Activated naive CD8-positive, alpha-beta T cell (primary cell): ENCODE results near the gene UACA.

Experiments
- H3K27ac Mint-ChIP-seq: one replicate; pipeline ENCODE4 v1.8.0; 2021; ENCODE audit warnings: mixed read lengths
- H3K27me3 Mint-ChIP-seq: one replicate; pipeline ENCODE4 v1.8.0; 2021; ENCODE audit warnings: mixed read lengths
- H3K36me3 Mint-ChIP-seq: one replicate; pipeline ENCODE4 v1.8.0; 2021; ENCODE audit warnings: mixed read lengths
- H3K4me1 Mint-ChIP-seq: one replicate; pipeline ENCODE4 v1.8.0; 2021; ENCODE audit warnings: low read depth, mixed read lengths
- H3K4me3 Mint-ChIP-seq: one replicate; pipeline ENCODE4 v1.8.0; 2021; ENCODE audit warnings: mild to moderate bottlenecking, mixed read lengths
- H3K9me3 Mint-ChIP-seq: one replicate; pipeline ENCODE4 v1.8.0; 2021; ENCODE audit warnings: low read depth, mixed read lengths

UACA gene

DNA sequence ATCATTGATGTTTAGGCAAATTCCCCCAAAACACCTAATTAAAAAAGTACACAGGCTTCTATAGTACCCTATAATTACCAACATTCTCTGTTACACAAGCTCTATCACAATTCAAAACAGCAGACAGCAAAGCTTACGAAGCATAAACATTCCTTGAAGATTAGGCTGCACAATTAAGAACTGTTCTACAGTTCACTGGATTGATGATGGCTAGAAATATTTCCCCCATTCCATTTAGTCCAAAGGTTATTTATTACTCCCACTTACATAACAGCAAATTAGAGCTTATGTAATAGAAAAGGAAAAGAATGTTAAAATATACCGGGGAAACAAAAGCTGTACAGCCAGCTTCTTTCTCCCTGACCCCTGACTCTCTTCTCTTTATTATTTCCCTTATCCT is 49.3 kb downstream of the UACA start:
- H3K27me3 Mint-ChIP-seq, result peaks cover 8% of the 10 kb centered on the region
- H3K36me3 Mint-ChIP-seq, result no peaks in the 10 kb centered on the region
- H3K4me1 Mint-ChIP-seq, result no peaks in the 10 kb centered on the region

DNA sequence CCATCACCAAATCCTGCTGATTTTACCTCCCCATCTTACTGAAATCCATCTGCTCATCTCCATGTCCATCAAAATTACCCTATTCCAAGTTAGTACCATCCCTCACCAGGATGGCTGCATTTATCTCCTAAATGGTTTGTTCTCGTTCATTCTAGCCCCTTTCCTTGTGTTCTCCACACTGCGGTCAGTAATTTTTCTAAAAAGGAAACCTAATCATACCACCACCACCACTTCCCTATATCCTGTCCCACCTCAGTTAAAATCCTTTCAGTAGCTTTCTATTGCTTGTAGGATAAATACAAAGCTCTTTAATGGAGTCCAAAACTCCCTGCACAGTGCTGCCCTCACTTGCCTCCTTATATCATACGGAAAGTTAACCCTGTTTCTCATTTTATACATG is 51.1 kb downstream of the UACA start:
- Mint-ChIP-seq H3K4me3 (no peak overlapping the region), H3K27me3 (peaks cover 8% of the 10 kb centered on the region), H3K27ac (no peak overlapping the region)

More for the DNA sequence above, 49.3 kb downstream of the UACA start:
- Mint-ChIP-seq H3K9me3 (no peaks in the 10 kb centered on the region), H3K27ac (no peak overlapping the region), H3K4me3 (no peak overlapping the region)

DNA sequence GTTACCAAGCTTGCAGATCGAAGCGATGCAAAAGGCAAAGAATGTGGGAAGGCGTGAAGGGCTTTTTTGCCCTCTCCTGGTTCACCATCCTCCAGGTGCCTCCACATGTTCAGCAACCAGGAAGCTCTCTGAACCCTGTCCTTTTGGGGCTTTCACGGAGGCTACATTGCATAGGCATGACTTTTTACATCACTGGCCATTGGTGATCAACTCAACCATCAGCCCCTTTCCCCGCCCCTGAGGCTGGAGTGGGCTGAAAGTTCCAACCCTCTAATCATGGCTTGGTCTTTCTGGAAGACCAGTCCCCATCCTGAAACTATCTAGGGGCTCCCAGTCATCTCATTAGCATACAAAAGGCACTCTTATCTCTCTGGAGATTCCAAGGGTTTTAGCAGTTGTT is 52.6 kb downstream of the UACA start:
- Mint-ChIP-seq H3K9me3 (no peaks in the 10 kb centered on the region), H3K27me3 (peaks cover 13% of the 10 kb centered on the region), H3K4me1 (no peaks in the 10 kb centered on the region), H3K4me3 (no peak overlapping the region), H3K36me3 (peaks cover 2% of the 10 kb centered on the region), H3K27ac (no peak overlapping the region)

More for the DNA sequence above, 51.1 kb downstream of the UACA start:
- Mint-ChIP-seq H3K9me3 (no peaks in the 10 kb centered on the region), H3K4me1 (no peaks in the 10 kb centered on the region), H3K36me3 (peaks cover 2% of the 10 kb centered on the region)

- Mint-ChIP-seq H3K27me3 (peaks cover 15% of the 10 kb centered on the region), H3K4me3 (no peak overlapping the region), H3K36me3 (peaks cover 2% of the 10 kb centered on the region), H3K27ac (no peak overlapping the region), H3K9me3 (no peaks in the 10 kb centered on the region), H3K4me1 (no peaks in the 10 kb centered on the region)
Observed at GRCh38 chr15:70708839-70709238, 54.5 kb downstream of the UACA start.

DNA sequence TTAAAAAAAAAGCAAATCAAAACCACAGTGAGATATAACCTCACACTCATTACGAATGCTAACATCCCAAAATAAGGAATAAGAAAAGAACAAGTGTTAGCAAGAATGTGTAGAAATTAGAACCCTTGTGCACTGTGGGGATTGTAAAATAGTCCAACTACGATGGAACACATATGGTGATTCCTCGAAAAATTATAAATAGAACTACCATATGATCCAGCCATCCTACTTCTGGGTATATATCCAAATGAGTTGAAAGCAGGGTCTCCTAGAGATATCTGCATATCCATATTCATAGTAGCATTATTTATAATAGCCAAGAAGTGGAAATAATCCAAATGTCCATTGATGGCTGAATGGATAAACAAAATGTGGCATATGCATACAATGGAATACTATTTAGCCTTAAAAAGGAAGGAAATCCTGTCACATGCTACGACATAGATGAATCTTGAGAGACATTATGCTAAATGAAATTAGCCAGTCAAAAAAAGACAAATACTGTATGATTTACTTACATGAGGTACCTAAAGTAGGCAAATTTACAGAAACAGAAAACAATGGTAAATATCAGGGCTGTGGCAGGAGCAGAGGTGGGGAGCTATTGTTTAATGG is 55.6 kb downstream of the UACA start:
- Mint-ChIP-seq H3K4me1 (no peaks in the 10 kb centered on the region), H3K4me3 (no peak overlapping the region), H3K27ac (no peak overlapping the region), H3K27me3 (peaks cover 14% of the 10 kb centered on the region), H3K36me3 (peaks cover 2% of the 10 kb centered on the region), H3K9me3 (no peaks in the 10 kb centered on the region)

DNA sequence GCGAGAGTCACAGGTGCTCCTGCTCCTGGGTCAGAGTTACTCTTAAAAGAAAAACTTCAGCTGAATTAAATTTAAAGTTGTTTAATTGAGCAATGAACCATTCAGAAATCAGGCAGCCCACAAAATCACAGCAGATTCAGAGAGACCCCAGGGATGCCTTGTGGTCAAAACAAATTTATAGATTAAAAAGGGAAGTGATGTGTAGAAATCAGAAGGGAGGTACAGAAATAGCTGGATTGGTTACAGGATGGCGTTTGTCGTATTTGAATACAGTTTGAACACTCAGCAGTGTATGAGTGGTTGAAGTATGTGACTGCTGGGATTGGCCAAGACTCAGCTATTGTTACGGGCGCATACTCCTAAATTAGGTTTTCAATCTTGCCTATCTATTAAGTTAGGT is 58.6 kb downstream of the UACA start:
- H3K27me3 Mint-ChIP-seq, result peaks cover 13% of the 10 kb centered on the region
- H3K4me3 Mint-ChIP-seq, result no peak overlapping the region
- H3K9me3 Mint-ChIP-seq, result no peaks in the 10 kb centered on the region
- H3K36me3 Mint-ChIP-seq, result peaks cover 2% of the 10 kb centered on the region
- H3K4me1 Mint-ChIP-seq, result no peaks in the 10 kb centered on the region
- no peak overlapping the region for H3K27ac Mint-ChIP-seq

DNA sequence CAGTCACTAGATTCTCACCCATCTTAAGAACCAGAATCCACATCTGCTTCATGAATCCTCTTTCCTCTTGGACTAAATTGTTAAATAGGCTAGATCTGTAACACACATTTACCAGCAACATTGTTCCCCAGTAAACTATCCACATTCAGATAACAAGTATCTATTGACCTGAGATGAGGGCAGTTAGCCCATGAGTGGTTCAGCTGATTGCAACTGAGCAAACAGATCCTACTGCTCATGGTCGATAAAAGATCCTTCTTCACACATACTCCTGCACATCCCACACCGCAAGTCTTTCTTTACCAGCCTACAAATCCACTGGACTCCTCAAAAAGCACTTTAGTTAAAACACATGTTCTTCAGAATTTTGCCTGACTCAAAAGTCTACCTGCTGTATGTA is 59.2 kb downstream of the UACA start:
- no peaks in the 10 kb centered on the region for H3K9me3 Mint-ChIP-seq
- H3K27me3 Mint-ChIP-seq, result peaks cover 14% of the 10 kb centered on the region

GRCh38 chr15:70703096-70703878 is 60.1 kb downstream of the UACA start:
- H3K36me3 Mint-ChIP-seq, result peaks cover 2% of the 10 kb centered on the region
- H3K9me3 Mint-ChIP-seq, result no peaks in the 10 kb centered on the region
- H3K27ac Mint-ChIP-seq, result no peak overlapping the region
- peaks cover 14% of the 10 kb centered on the region for H3K27me3 Mint-ChIP-seq
- H3K4me3 Mint-ChIP-seq, result no peak overlapping the region
- no peaks in the 10 kb centered on the region for H3K4me1 Mint-ChIP-seq

More for the DNA sequence above, 59.2 kb downstream of the UACA start:
- Mint-ChIP-seq H3K27ac (no peak overlapping the region), H3K36me3 (peaks cover 2% of the 10 kb centered on the region), H3K4me1 (no peaks in the 10 kb centered on the region), H3K4me3 (no peak overlapping the region)

GRCh38 chr15:70702584-70702983 is 60.8 kb downstream of the UACA start:
- no peaks in the 10 kb centered on the region for H3K9me3 Mint-ChIP-seq
- H3K27ac Mint-ChIP-seq, result no peak overlapping the region
- no peaks in the 10 kb centered on the region for H3K4me1 Mint-ChIP-seq
- H3K36me3 Mint-ChIP-seq, result no peaks in the 10 kb centered on the region
- H3K27me3 Mint-ChIP-seq, result peaks cover 16% of the 10 kb centered on the region
- H3K4me3 Mint-ChIP-seq, result no peak overlapping the region

DNA sequence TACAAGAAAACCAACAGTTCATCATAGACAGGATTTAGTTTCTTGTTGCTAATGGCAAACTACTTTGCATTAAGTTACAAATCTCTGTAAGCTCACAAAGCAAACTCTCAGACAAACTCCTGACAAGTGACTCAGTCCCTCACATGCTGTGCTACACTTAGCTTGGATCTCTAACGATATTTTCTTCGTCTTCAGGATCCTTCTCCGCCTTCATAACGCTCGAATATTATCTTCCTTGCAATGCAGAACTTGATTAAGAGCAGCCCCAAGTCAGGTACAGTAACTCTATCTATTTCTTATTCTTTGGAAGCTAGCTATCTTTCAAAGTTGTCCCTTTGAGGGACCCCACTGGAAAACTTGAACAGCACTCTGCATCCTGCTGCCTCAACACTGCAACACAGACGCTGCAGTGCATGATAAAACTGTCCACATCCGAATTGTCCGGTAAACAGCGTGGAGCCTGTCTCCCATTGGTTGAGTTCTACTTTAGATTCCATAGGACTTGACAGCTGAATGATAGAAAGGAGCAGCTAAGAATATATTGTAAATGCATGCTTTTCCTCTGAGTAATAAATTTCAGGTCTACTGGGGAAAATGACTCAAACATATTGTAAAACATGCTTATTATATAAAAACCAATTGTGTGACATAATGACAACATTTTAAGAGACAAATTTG is 61.3 kb downstream of the UACA start:
- H3K4me3 Mint-ChIP-seq, result no peak overlapping the region
- no peaks in the 10 kb centered on the region for H3K4me1 Mint-ChIP-seq
- H3K27me3 Mint-ChIP-seq, result peaks cover 14% of the 10 kb centered on the region
- H3K9me3 Mint-ChIP-seq, result no peaks in the 10 kb centered on the region
- no peaks in the 10 kb centered on the region for H3K36me3 Mint-ChIP-seq
- no peak overlapping the region for H3K27ac Mint-ChIP-seq

- peaks cover 12% of the 10 kb centered on the region for H3K27me3 Mint-ChIP-seq
Observed at GRCh38 chr15:70701171-70701570, 62.2 kb downstream of the UACA start.

DNA sequence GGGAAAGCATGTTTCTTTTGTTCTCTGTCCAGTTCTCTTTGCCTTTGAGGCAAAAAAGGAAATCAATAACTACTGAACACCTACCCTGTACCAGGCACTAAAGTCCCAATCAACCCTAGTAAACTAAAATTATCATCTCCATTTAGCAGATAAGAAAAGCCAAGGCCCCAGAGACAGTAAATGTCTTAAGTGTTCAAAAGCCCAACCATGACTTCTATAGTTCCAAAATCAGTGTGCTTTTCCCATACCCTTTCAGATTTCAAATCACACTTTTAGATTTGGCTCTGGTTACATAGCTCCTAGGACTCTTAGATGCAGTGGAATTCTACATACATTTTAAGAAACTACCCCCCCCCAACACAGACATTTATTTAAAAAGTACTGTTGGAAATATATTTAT is 63.5 kb downstream of the UACA start:
- no peaks in the 10 kb centered on the region for H3K9me3 Mint-ChIP-seq
- H3K27me3 Mint-ChIP-seq, result peaks cover 12% of the 10 kb centered on the region
- no peak overlapping the region for H3K27ac Mint-ChIP-seq

More at GRCh38 chr15:70701171-70701570, 62.2 kb downstream of the UACA start:
- Mint-ChIP-seq H3K27ac (no peak overlapping the region), H3K9me3 (no peaks in the 10 kb centered on the region), H3K36me3 (no peaks in the 10 kb centered on the region), H3K4me1 (no peaks in the 10 kb centered on the region), H3K4me3 (no peak overlapping the region)

GRCh38 chr15:70698836-70699390 is 64.4 kb downstream of the UACA start:
- H3K27ac Mint-ChIP-seq, result no peak overlapping the region
- no peak overlapping the region for H3K4me3 Mint-ChIP-seq
- no peaks in the 10 kb centered on the region for H3K36me3 Mint-ChIP-seq
- H3K27me3 Mint-ChIP-seq, result peaks cover 9% of the 10 kb centered on the region
- H3K9me3 Mint-ChIP-seq, result no peaks in the 10 kb centered on the region
- peaks cover 1% of the 10 kb centered on the region for H3K4me1 Mint-ChIP-seq

More for the DNA sequence above, 63.5 kb downstream of the UACA start:
- H3K4me3 Mint-ChIP-seq, result no peak overlapping the region
- no peaks in the 10 kb centered on the region for H3K4me1 Mint-ChIP-seq
- H3K36me3 Mint-ChIP-seq, result no peaks in the 10 kb centered on the region

GRCh38 chr15:70698426-70698825 is 64.9 kb downstream of the UACA start:
- no peaks in the 10 kb centered on the region for H3K9me3 Mint-ChIP-seq
- H3K36me3 Mint-ChIP-seq, result no peaks in the 10 kb centered on the region
- peaks cover 9% of the 10 kb centered on the region for H3K27me3 Mint-ChIP-seq
- no peak overlapping the region for H3K4me3 Mint-ChIP-seq
- H3K4me1 Mint-ChIP-seq, result peaks cover 2% of the 10 kb centered on the region
- H3K27ac Mint-ChIP-seq, result no peak overlapping the region
